B cell (primary cell): Measurements from ENCODE around the gene TMEM163.

Experiments used
- EZH2 ChIP-seq: IDR thresholded peaks from 2 replicates; pipeline ENCODE4 v1.6.1; 2012; ENCODE audit warnings: borderline replicate concordance, low read depth, mild to moderate bottlenecking, moderate library complexity, low read length; ENCODE audit not compliant: insufficient read depth, poor library complexity, severe bottlenecking
- TF ChIP-seq, protein P1 (sequence below): fragments of 200-600 bp; IDR thresholded peaks from one replicate; pipeline ENCODE4 v1.8.0; 2022; ENCODE audit warnings: antibody characterized with exemption, mild to moderate bottlenecking

GRCh38 chr2:134468164-134468563, 250.6 kb downstream of the TMEM163 start:
- TF ChIP-seq EZH2, result no peak
- TF ChIP-seq, protein P1, sequence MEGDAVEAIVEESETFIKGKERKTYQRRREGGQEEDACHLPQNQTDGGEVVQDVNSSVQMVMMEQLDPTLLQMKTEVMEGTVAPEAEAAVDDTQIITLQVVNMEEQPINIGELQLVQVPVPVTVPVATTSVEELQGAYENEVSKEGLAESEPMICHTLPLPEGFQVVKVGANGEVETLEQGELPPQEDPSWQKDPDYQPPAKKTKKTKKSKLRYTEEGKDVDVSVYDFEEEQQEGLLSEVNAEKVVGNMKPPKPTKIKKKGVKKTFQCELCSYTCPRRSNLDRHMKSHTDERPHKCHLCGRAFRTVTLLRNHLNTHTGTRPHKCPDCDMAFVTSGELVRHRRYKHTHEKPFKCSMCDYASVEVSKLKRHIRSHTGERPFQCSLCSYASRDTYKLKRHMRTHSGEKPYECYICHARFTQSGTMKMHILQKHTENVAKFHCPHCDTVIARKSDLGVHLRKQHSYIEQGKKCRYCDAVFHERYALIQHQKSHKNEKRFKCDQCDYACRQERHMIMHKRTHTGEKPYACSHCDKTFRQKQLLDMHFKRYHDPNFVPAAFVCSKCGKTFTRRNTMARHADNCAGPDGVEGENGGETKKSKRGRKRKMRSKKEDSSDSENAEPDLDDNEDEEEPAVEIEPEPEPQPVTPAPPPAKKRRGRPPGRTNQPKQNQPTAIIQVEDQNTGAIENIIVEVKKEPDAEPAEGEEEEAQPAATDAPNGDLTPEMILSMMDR, result no peak
